Uterus (tissue), 2 donors: ENCODE data around the gene SCN8A.

Experiments used
- POLR2A ChIP-seq, 2 donors: fragments of 450-650 bp; IDR thresholded peaks; one replicate each; pipeline ENCODE4 v1.6.1; 2016; ENCODE audit warnings: antibody characterized with exemption in 2 of 2, mild to moderate bottlenecking in 1 of 2, moderate library complexity in 1 of 2
- TF ChIP-seq, protein P1 (sequence below), 4 experiments: fragments of 200-600 bp in 2 of 4; fragments of 450-650 bp in 2 of 4; sonication (generic) in 2 of 4; IDR thresholded peaks; one replicate each; pipeline ENCODE4 v1.5.1; 2016 to 2019; ENCODE audit warnings: antibody characterized with exemption in 4 of 4, mild to moderate bottlenecking in 2 of 4, moderate library complexity in 1 of 4

DNA sequence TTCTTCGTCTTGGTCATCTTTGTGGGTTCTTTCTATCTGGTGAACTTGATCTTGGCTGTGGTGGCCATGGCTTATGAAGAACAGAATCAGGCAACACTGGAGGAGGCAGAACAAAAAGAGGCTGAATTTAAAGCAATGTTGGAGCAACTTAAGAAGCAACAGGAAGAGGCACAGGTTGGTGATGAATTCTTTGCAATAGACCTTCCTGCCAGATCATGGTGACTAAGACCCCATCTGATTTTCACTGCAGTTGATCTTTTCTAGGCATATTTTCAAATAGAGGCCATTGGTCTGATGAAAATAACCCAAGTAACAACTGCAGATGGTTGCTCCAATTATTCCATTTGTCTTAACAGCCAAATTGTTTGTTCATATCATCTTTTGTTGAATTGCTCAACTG, 114.4 kb downstream of the SCN8A start:
- TF ChIP-seq, protein P1, sequence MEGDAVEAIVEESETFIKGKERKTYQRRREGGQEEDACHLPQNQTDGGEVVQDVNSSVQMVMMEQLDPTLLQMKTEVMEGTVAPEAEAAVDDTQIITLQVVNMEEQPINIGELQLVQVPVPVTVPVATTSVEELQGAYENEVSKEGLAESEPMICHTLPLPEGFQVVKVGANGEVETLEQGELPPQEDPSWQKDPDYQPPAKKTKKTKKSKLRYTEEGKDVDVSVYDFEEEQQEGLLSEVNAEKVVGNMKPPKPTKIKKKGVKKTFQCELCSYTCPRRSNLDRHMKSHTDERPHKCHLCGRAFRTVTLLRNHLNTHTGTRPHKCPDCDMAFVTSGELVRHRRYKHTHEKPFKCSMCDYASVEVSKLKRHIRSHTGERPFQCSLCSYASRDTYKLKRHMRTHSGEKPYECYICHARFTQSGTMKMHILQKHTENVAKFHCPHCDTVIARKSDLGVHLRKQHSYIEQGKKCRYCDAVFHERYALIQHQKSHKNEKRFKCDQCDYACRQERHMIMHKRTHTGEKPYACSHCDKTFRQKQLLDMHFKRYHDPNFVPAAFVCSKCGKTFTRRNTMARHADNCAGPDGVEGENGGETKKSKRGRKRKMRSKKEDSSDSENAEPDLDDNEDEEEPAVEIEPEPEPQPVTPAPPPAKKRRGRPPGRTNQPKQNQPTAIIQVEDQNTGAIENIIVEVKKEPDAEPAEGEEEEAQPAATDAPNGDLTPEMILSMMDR (IDR thresholded peaks at IDR 0.05), result no peak
- TF ChIP-seq POLR2A (IDR thresholded peaks at IDR 0.05), result no peak
